Measurements from ENCODE around the gene PSMF1. TPM values are rescaled to one million over a fixed set of nuclear protein-coding genes. Genes with fewer than 3 reads are reported as not detected.

PSMF1 gene
- total RNA-seq, 1 donor from 2014 or later = 142 TPM

- no peak overlapping the region for H3K27ac Mint-ChIP-seq
- H3K9me3 Mint-ChIP-seq = no peaks in the 10 kb centered on the region
- H3K4me3 Mint-ChIP-seq = no peak overlapping the region
- peaks cover 5% of the 10 kb centered on the region for H3K4me1 Mint-ChIP-seq (ENCODE audit: unreplicated experiment)
- DNase-seq (ENCODE audit: extremely low spot score, unreplicated experiment) = no peak
- peak; percentile 28 for TF ChIP-seq CTCF (conservative IDR thresholded peaks at IDR 0.05)
- no peaks in the 10 kb centered on the region for H3K36me3 Mint-ChIP-seq
- peaks cover 50% of the 10 kb centered on the region for H3K27me3 Mint-ChIP-seq
Measured at GRCh38 chr20:1209447-1210387, 91.3 kb downstream of the PSMF1 start.

- Mint-ChIP-seq H3K4me3 (no peak overlapping the region), H3K4me1 (ENCODE audit: unreplicated experiment) (peaks cover 5% of the 10 kb centered on the region), H3K9me3 (no peaks in the 10 kb centered on the region), H3K36me3 (no peaks in the 10 kb centered on the region), H3K27ac (no peak overlapping the region), H3K27me3 (peaks cover 58% of the 10 kb centered on the region)
- TF ChIP-seq CTCF (conservative IDR thresholded peaks at IDR 0.05) = no peak
- DNase-seq (ENCODE audit: extremely low spot score, unreplicated experiment) = no peak
Measured at GRCh38 chr20:1210501-1210900, 92.1 kb downstream of the PSMF1 start.

GRCh38 chr20:1212023-1212422 lies 93.6 kb downstream of the PSMF1 start:
- TF ChIP-seq CTCF (conservative IDR thresholded peaks at IDR 0.05) = no peak
- peaks cover 60% of the 10 kb centered on the region for H3K27me3 Mint-ChIP-seq
- H3K36me3 Mint-ChIP-seq = no peaks in the 10 kb centered on the region
- H3K9me3 Mint-ChIP-seq = no peaks in the 10 kb centered on the region
- peaks cover 5% of the 10 kb centered on the region for H3K4me1 Mint-ChIP-seq (ENCODE audit: unreplicated experiment)
- no peak overlapping the region for H3K4me3 Mint-ChIP-seq
- DNase-seq (ENCODE audit: extremely low spot score, unreplicated experiment) = no peak
- no peak overlapping the region for H3K27ac Mint-ChIP-seq

- DNase-seq (ENCODE audit: extremely low spot score, unreplicated experiment) = no peak
- peak overlapping the region; percentile 20 for H3K4me3 Mint-ChIP-seq
- H3K36me3 Mint-ChIP-seq = no peaks in the 10 kb centered on the region
- H3K9me3 Mint-ChIP-seq = no peaks in the 10 kb centered on the region
- peak; percentile 89 for TF ChIP-seq CTCF (conservative IDR thresholded peaks at IDR 0.05)
- H3K27me3 Mint-ChIP-seq = peaks cover 61% of the 10 kb centered on the region
- peaks cover 5% of the 10 kb centered on the region for H3K4me1 Mint-ChIP-seq (ENCODE audit: unreplicated experiment)
- H3K27ac Mint-ChIP-seq = no peak overlapping the region
Measured at GRCh38 chr20:1212607-1213396, 94.4 kb downstream of the PSMF1 start.

- H3K27me3 Mint-ChIP-seq = peaks cover 62% of the 10 kb centered on the region
- TF ChIP-seq CTCF (conservative IDR thresholded peaks at IDR 0.05) = no peak
- H3K27ac Mint-ChIP-seq = no peak overlapping the region
- H3K9me3 Mint-ChIP-seq = no peaks in the 10 kb centered on the region
- DNase-seq (ENCODE audit: extremely low spot score, unreplicated experiment) = no peak
- H3K4me3 Mint-ChIP-seq = no peak overlapping the region
- peaks cover 5% of the 10 kb centered on the region for H3K4me1 Mint-ChIP-seq (ENCODE audit: unreplicated experiment)
- no peaks in the 10 kb centered on the region for H3K36me3 Mint-ChIP-seq
Measured at GRCh38 chr20:1214838-1215261, 96.4 kb downstream of the PSMF1 start.
